Mesenchymal stem cell (in vitro differentiated cells and primary cell): ENCODE measurements around the gene RYR1.
"Not testable (repeated sequence)": the region's sequence is repeated elsewhere in the genome, so short reads cannot be mapped to it uniquely, and the experiment has no call there.

Source experiments
- DNase-seq: peaks from one replicate; pipeline ENCODE4 v3.0.0-alpha.2; 2013
- H2AFZ ChIP-seq: one replicate; pipeline ENCODE4 v1.6.1; 2013; ENCODE audit warnings: low read depth, mild to moderate bottlenecking, control low read depth, inconsistent platforms, low read length, moderate library complexity
- H2AK5ac ChIP-seq: 2 replicates; pipeline ENCODE4 v1.6.1; 2013; ENCODE audit warnings: low read length, moderate library complexity, mild to moderate bottlenecking, inconsistent platforms; ENCODE audit not compliant: severe bottlenecking
- H2BK120ac ChIP-seq: one replicate; pipeline ENCODE4 v1.6.1; 2013; ENCODE audit warnings: low read depth, mild to moderate bottlenecking, inconsistent platforms, low read length, moderate library complexity
- H2BK12ac ChIP-seq, 2 experiments: one replicate each; pipeline ENCODE4 v1.6.1; 2013; ENCODE audit warnings: inconsistent platforms in 2 of 2, low read length in 2 of 2, mild to moderate bottlenecking in 2 of 2, moderate library complexity in 2 of 2, control low read depth in 1 of 2
- H2BK15ac ChIP-seq: one replicate; pipeline ENCODE4 v1.6.1; 2013; ENCODE audit warnings: mild to moderate bottlenecking, low read depth, inconsistent platforms; ENCODE audit not compliant: poor library complexity, severe bottlenecking
- H2BK5ac ChIP-seq: 2 replicates; pipeline ENCODE4 v1.6.1; 2013; ENCODE audit warnings: low read depth, mild to moderate bottlenecking, low read length, control low read depth, inconsistent platforms; ENCODE audit not compliant: poor library complexity, severe bottlenecking
- H3K14ac ChIP-seq, 2 experiments: one replicate each; pipeline ENCODE4 v1.6.1; 2013; ENCODE audit warnings: inconsistent platforms in 2 of 2, low read length in 2 of 2, control low read depth in 1 of 2, mild to moderate bottlenecking in 1 of 2, moderate library complexity in 1 of 2
- H3K18ac ChIP-seq, 2 experiments: one replicate each; pipeline ENCODE4 v1.6.1; 2013; ENCODE audit warnings: inconsistent platforms in 2 of 2, low read length in 2 of 2, control low read depth in 1 of 2, low read depth in 1 of 2, mild to moderate bottlenecking in 1 of 2
- H3K23ac ChIP-seq, 2 experiments: one replicate each; pipeline ENCODE4 v1.6.1; 2013; ENCODE audit warnings: inconsistent platforms in 2 of 2, low read length in 2 of 2, mild to moderate bottlenecking in 2 of 2, moderate library complexity in 2 of 2, control low read depth in 1 of 2
- H3K27ac ChIP-seq: 2 replicates; pipeline ENCODE4 v1.5.1; 2013; ENCODE audit warnings: mild to moderate bottlenecking, moderate library complexity, low read length, control low read depth, inconsistent platforms; ENCODE audit not compliant: poor library complexity, severe bottlenecking
- H3K27me3 ChIP-seq, 2 experiments: 2 replicates each; pipeline versions ENCODE4 v1.6.1 to v1.7.0; 2013; ENCODE audit warnings: low read length in 2 of 2, mild to moderate bottlenecking in 2 of 2, moderate library complexity in 2 of 2, control low read depth in 1 of 2, inconsistent platforms in 1 of 2; ENCODE audit not compliant: control insufficient read depth in 1 of 2, insufficient read depth in 1 of 2
- H3K36me3 ChIP-seq, 2 experiments: 2 replicates each; pipeline versions ENCODE4 v1.6.1 to v1.7.0; 2013; ENCODE audit warnings: low read length in 2 of 2, control low read depth in 1 of 2, inconsistent platforms in 1 of 2, low read depth in 1 of 2, mild to moderate bottlenecking in 1 of 2; ENCODE audit not compliant: insufficient read depth in 2 of 2, control insufficient read depth in 1 of 2
- H3K4ac ChIP-seq, 2 experiments: one replicate each; pipeline ENCODE4 v1.6.1; 2013; ENCODE audit warnings: inconsistent platforms in 2 of 2, low read length in 2 of 2, mild to moderate bottlenecking in 2 of 2, moderate library complexity in 2 of 2, control low read depth in 1 of 2, low read depth in 1 of 2
- H3K4me1 ChIP-seq: 2 replicates; pipeline ENCODE4 v1.6.1; 2013; ENCODE audit warnings: low read depth, low read length, control low read depth; ENCODE audit not compliant: control insufficient read depth, insufficient read depth
- H3K4me2 ChIP-seq: 2 replicates; pipeline ENCODE4 v1.6.1; 2013; ENCODE audit warnings: low read length, mild to moderate bottlenecking, inconsistent platforms; ENCODE audit not compliant: poor library complexity, severe bottlenecking
- H3K4me3 ChIP-seq, 2 experiments: 2 replicates each; pipeline versions ENCODE4 v1.5.1 to v1.7.0; 2013; ENCODE audit warnings: low read length in 2 of 2, mild to moderate bottlenecking in 2 of 2, control low read depth in 1 of 2, low read depth in 1 of 2; ENCODE audit not compliant: insufficient read depth in 1 of 2
- H3K79me1 ChIP-seq: replicated peaks from 2 replicates; pipeline ENCODE4 v1.6.1; 2013; ENCODE audit warnings: mild to moderate bottlenecking, control low read depth, low read length, inconsistent platforms; ENCODE audit not compliant: poor library complexity, severe bottlenecking
- H3K9ac ChIP-seq: 2 replicates; pipeline ENCODE4 v1.7.0; 2013; ENCODE audit warnings: mild to moderate bottlenecking, low read length, moderate library complexity
- H3K9me3 ChIP-seq: 2 replicates; pipeline ENCODE4 v1.7.0; 2013; ENCODE audit warnings: mild to moderate bottlenecking, low read length; ENCODE audit not compliant: control insufficient read depth
- H4K8ac ChIP-seq: one replicate; pipeline ENCODE4 v1.6.1; 2013; ENCODE audit warnings: inconsistent platforms, mild to moderate bottlenecking, low read length, moderate library complexity
- H4K91ac ChIP-seq: one replicate; pipeline ENCODE4 v1.6.1; 2013; ENCODE audit warnings: mild to moderate bottlenecking, low read length, inconsistent platforms
- WGBS: methylation state at CpG from one replicate; pipeline ENCODE4 v1.1.7; 2013; ENCODE audit warnings: mixed read lengths; 5-methylcytosine and 5-hydroxymethylcytosine counted together

Gene RYR1

DNA sequence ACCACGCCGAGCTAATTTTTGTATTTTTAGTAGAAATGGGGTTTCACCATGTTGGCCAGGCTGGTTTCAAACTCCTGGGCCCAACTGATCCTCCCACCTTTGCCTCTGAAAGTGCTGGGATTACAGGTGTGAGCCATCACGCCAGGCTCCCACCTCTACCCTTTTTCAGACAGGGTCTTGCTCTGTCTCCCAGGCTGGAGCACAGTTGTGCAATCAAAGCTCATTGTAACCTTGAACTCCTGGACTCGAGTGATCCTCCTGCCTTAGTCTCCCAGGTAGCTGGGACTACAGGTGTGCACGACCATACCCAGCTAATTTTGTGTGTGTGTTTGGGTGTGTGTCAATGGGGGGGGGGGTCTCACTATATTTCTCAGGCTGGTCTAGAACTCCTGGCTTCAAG lies 9.2 kb upstream of the RYR1 start:
- H3K9me3 ChIP-seq, result no peaks in the 10 kb centered on the region
- no peak overlapping the region for H3K23ac ChIP-seq
- no peak overlapping the region for H3K4me3 ChIP-seq
- DNase-seq, result no peak
- no peak overlapping the region for H4K8ac ChIP-seq
- no peak overlapping the region for H3K14ac ChIP-seq
- no peaks in the 10 kb centered on the region for H3K79me1 ChIP-seq
- H3K9ac ChIP-seq, result no peak overlapping the region
- H2BK5ac ChIP-seq, result no peak overlapping the region
- no peaks in the 10 kb centered on the region for H3K4me1 ChIP-seq
- H2BK12ac ChIP-seq, result no peak overlapping the region
- 82% methylated on average over 5 of the region's 5 CpGs for WGBS
- H3K27ac ChIP-seq, result no peak overlapping the region
- H2BK120ac ChIP-seq, result no peak overlapping the region
- H3K36me3 ChIP-seq, result no peaks in the 10 kb centered on the region
- H3K18ac ChIP-seq, result no peak overlapping the region
- H2AK5ac ChIP-seq, result no peak overlapping the region
- no peak overlapping the region for H2BK15ac ChIP-seq
- H2AFZ ChIP-seq, result no peak overlapping the region
- H3K27me3 ChIP-seq, result peaks cover 29 to 68% of the 10 kb centered on the region in 2 experiments
- H3K4ac ChIP-seq, result no peak overlapping the region
- no peak overlapping the region for H4K91ac ChIP-seq
- H3K4me2 ChIP-seq, result no peak overlapping the region

DNA sequence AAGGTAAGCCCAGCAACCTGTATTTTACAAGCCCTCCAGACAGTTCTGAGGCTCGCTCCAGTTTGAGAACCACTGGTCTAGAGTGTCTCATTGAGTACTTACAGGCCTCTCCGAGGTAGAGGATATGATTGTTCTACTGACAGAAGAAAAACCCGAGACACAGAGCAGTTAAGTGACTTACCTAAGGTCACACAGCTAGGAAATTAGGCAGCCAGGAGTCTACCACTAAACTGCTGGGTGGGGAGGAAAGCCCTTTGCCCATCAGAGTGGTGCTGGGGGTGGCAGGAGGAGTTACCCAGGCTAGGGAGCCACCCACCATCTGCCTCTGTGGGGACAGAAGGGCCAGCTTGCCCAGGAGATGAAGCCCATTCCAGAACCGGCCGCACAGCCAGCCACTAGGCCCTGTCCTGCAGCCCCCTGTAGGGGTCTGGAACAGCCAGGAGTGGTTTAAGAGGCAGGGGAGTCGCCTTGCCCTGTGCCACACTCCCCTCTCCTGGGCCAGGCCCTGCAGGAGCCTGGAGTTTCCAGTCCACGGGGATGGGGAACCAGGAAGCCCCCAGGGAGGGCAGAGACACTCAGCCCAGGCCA lies 8.2 kb upstream of the RYR1 start:
- Histone ChIP-seq H2AFZ (no peak overlapping the region), H3K9ac (no peak overlapping the region), H3K18ac (no peak overlapping the region), H3K14ac (peak overlapping the region in 1 of 2 experiments; percentile 59), H3K36me3 (no peaks in the 10 kb centered on the region), H3K23ac (no peak overlapping the region), H3K9me3 (no peaks in the 10 kb centered on the region), H2BK5ac (no peak overlapping the region), H3K4me2 (no peak overlapping the region), H3K4me3 (no peak overlapping the region), H3K4me1 (no peaks in the 10 kb centered on the region), H2AK5ac (no peak overlapping the region), H2BK12ac (no peak overlapping the region), H3K27ac (no peak overlapping the region), H4K8ac (no peak overlapping the region), H4K91ac (no peak overlapping the region), H2BK15ac (no peak overlapping the region), H3K27me3 (peaks cover 22 to 68% of the 10 kb centered on the region in 2 experiments), H3K4ac (no peak overlapping the region), H3K79me1 (no peaks in the 10 kb centered on the region), H2BK120ac (no peak overlapping the region)
- DNase-seq, result no peak
- 61% methylated on average over 7 of the region's 7 CpGs for WGBS

DNA sequence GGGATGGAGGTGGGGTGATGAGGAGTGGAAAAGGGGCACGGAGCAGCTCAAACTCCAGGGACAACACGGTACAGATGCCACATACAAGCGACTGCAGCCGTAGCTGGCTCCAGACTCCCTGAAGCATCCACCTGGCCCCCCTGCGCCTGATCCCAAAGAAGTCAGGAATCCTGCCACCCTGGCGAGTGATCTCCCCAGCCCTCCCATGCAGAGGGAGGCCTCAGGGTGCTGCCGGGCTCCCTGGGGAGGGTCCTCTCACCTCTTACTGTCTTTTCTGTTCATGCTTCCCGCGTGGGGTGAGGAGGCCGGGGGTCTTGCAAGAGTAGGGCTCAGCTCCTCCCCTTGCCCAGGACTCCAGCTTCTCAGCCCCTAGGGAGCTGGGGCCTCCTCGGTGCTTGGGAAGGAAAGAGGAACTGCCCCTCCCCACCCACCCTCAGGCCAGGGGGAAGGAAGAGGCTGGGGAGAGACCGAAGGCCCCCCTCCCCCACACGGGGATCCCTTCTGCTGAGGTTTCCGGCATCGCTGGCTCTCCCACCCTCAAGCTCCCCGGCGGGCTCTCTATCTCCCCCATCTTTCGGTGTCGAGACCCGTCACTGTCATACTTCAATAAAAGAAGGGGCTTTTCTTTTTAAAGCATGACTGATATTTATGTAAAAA lies 7.6 kb upstream of the RYR1 start, which contains the start of gene RASGRP4:
Gene RASGRP4, minus strand, starts transcription at position 410 of the 657 bp plus-strand sequence. Its CDS starts 128 bp downstream, at position 282.
- H2BK12ac ChIP-seq, result no peak within 1 kb of the TSS
- H3K4me2 ChIP-seq, result no peak within 1 kb of the TSS
- H2BK5ac ChIP-seq, result no peak within 1 kb of the TSS
- H2AK5ac ChIP-seq, result no peak within 1 kb of the TSS
- H3K4me1 ChIP-seq, result no peaks in the 10 kb centered on the region
- H2AFZ ChIP-seq, result no peak within 1 kb of the TSS
- H4K91ac ChIP-seq, result no peak within 1 kb of the TSS
- DNase-seq, result no peak
- H3K79me1 ChIP-seq, result no peaks in the 10 kb centered on the region
- no peaks in the 10 kb centered on the region for H3K36me3 ChIP-seq
- H4K8ac ChIP-seq, result no peak within 1 kb of the TSS
- H3K4ac ChIP-seq, result no peak within 1 kb of the TSS
- H3K27ac ChIP-seq, result no peak within 1 kb of the TSS
- peaks cover 16 to 67% of the 10 kb centered on the region in 2 experiments for H3K27me3 ChIP-seq
- H3K9ac ChIP-seq, result no peak within 1 kb of the TSS
- H3K18ac ChIP-seq, result no peak within 1 kb of the TSS
- H3K9me3 ChIP-seq, result no peaks in the 10 kb centered on the region
- H3K4me3 ChIP-seq, result no peak within 1 kb of the TSS
- no peak within 1 kb of the TSS for H2BK120ac ChIP-seq
- no peak within 1 kb of the TSS for H2BK15ac ChIP-seq
- no peak within 1 kb of the TSS for H3K23ac ChIP-seq
- 78% methylated on average over 7 of the region's 20 CpGs for WGBS
- peak within 1 kb of the TSS in 1 of 2 experiments; percentile 59 for H3K14ac ChIP-seq

DNA sequence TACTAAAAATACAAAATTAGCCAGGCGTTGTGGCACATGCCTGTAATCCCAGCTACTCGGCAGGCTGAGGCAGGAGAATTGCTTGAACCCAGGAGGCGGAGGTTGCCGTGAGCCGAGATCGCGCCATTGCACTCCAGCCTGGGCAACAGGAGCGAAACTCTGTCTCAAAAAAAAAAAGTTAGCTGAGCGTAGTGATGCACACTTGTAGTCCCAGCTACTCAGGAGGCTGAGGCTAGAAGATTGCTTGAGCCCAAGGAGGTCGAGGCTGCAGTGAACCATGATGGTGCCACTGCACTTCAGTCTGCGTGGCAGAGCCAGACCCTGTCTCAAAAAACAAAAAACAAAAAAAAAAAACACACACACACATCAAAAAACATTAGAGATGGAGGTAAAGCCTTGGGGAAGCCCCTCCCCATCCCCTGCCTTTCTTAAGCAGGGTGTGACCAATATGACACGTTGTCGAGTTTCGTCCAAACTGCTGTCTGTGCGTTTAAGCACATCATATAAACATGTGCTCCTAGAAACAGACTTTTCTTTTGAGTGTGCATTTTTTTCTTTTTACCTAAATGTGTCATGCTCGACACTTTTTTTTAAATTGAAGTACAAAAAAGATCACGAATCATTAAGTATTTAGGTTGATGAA lies 6.3 kb upstream of the RYR1 start:
- H2AK5ac ChIP-seq, H2BK5ac ChIP-seq, H4K91ac ChIP-seq, H3K4me1 ChIP-seq, H3K18ac ChIP-seq, H3K4me3 ChIP-seq, DNase-seq, H3K36me3 ChIP-seq, H2BK12ac ChIP-seq, H3K79me1 ChIP-seq, H2BK120ac ChIP-seq, H2BK15ac ChIP-seq, H3K4me2 ChIP-seq, H3K9ac ChIP-seq, H3K14ac ChIP-seq, H4K8ac ChIP-seq, H3K23ac ChIP-seq, H3K27ac ChIP-seq, H3K4ac ChIP-seq, H2AFZ ChIP-seq, H3K9me3 ChIP-seq: not testable (repeated sequence)
- peaks cover 14 to 65% of the 10 kb centered on the region in 2 experiments for H3K27me3 ChIP-seq
- 87% methylated on average over 14 of the region's 17 CpGs for WGBS
